Activated B cell treated with CpG ODN at 0.5 μM for 24 hours (primary cell): ENCODE data around the gene CTNNA2. TPM values are rescaled to one million over a fixed set of nuclear protein-coding genes. Genes with fewer than 3 reads are reported as not detected.

Source experiments
- ATAC-seq: fragments of 200-7000 bp; cut with Tn5 transposase; one replicate; pipeline ENCODE4 v1.10.0; 2021; ENCODE audit warnings: low read depth, mild to moderate bottlenecking, moderate library complexity
- CTCF ChIA-PET: fragments of 350-600 bp; sonication (Branson Sonifier 250); formaldehyde crosslinking; loops from one replicate; lab custom pipeline; 2021; ENCODE audit warnings: antibody characterized with exemption; lab: Charles Lee
- POLR2A ChIA-PET: fragments of 350-600 bp; sonication (Branson Sonifier 250); formaldehyde crosslinking; loops from one replicate; lab custom pipeline; 2021; ENCODE audit warnings: antibody characterized with exemption; lab: Charles Lee
- DNase-seq: peaks from one replicate; pipeline ENCODE4 v3.0.0; 2022
- H3K27ac Mint-ChIP-seq: one replicate; pipeline ENCODE4 v1.8.0; 2020; ENCODE audit warnings: mixed read lengths
- H3K27me3 Mint-ChIP-seq: one replicate; pipeline ENCODE4 v1.8.0; 2021; ENCODE audit warnings: mixed read lengths
- H3K36me3 Mint-ChIP-seq: one replicate; pipeline ENCODE4 v1.8.0; 2021; ENCODE audit warnings: low read depth, mixed read lengths
- H3K4me1 Mint-ChIP-seq: one replicate; pipeline ENCODE4 v1.8.0; 2021; ENCODE audit warnings: mixed read lengths
- H3K4me3 Mint-ChIP-seq: one replicate; pipeline ENCODE4 v1.8.0; 2020; ENCODE audit warnings: mild to moderate bottlenecking, mixed read lengths
- H3K9me3 Mint-ChIP-seq: one replicate; pipeline ENCODE4 v1.8.0; 2020; ENCODE audit warnings: mixed read lengths
- CTCF ChIP-seq: fragments of 200-600 bp; IDR thresholded peaks from one replicate; pipeline ENCODE4 v1.8.0; 2022; ENCODE audit warnings: antibody characterized with exemption, mild to moderate bottlenecking
- intact Hi-C: fragments of 100-400 bp; cut with micrococcal nuclease; formaldehyde crosslinking; loops from one replicate; pipeline ENCODE4 v1.15.1; 2024
- total RNA-seq: library from RNA; stranded (reverse); gene quantifications from 2 replicates; pipeline ENCODE4 v1.2.3, GENCODE V29; 2022

CTNNA2 gene
- total RNA-seq, 1 donor from 2014 or later, result not detected

- H3K4me1 Mint-ChIP-seq, result no peaks in the 10 kb centered on the region
- intact Hi-C loops, result no loop called here
- CTCF ChIA-PET, result no interaction called here
- no peak for ATAC-seq
- POLR2A ChIA-PET, result no interaction called here
- DNase-seq, result no peak
- no peak for TF ChIP-seq CTCF
- no peak overlapping the region for H3K27ac Mint-ChIP-seq
- no peak overlapping the region for H3K4me3 Mint-ChIP-seq
- peaks cover 26% of the 10 kb centered on the region for H3K27me3 Mint-ChIP-seq
- H3K9me3 Mint-ChIP-seq, result no peaks in the 10 kb centered on the region
- no peaks in the 10 kb centered on the region for H3K36me3 Mint-ChIP-seq
These were observed 787.5 kb downstream of the CTNNA2 start for GRCh38 chr2:80300346-80300745.

DNA sequence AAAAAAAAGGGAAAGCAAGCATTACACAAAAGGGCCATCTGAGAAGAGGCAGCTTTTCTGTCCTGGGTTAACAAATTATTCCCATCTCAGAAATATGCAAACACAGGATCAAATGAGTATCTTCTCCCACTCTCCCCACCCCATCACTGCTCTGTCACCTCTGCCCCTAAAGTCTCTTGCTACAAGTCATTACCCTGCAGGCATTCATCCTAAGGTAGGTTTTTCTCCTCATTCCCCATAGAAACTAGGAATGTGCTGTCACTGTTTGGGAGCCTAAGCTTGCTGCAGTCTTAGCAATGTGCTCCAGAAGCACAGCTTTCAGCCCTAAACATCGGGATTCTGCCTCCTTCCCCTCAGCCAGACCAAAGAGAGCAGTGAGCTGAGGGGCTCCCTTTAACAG, 788.1 kb downstream of the CTNNA2 start:
- Mint-ChIP-seq H3K36me3 (no peaks in the 10 kb centered on the region), H3K4me3 (no peak overlapping the region), H3K9me3 (no peaks in the 10 kb centered on the region), H3K27ac (no peak overlapping the region), H3K27me3 (peaks cover 31% of the 10 kb centered on the region), H3K4me1 (no peaks in the 10 kb centered on the region)
- ChIA-PET CTCF (no interaction called here), POLR2A (no interaction called here)
- intact Hi-C loops, result no loop called here
- no peak for ATAC-seq
- no peak for DNase-seq
- TF ChIP-seq CTCF, result no peak

DNA sequence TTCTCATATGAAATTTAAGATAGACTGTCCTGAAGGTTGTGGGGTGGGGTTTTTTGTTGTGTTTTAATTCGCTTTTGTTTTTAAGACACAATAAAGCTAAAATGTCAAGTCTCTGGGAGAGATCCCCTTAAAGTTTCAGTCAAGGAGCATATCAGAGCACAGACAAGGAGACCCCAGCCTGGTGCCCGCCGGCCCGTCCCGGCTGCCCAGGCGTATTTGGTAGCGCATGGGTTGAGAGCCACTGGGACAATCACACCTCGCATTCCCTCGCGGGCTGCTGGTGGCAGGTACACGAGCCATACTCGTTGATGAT, 789.1 kb downstream of the CTNNA2 start:
- DNase-seq (no peak), ATAC-seq (no peak)
- Mint-ChIP-seq H3K4me3 (no peak overlapping the region), H3K27me3 (peaks cover 32% of the 10 kb centered on the region), H3K4me1 (no peaks in the 10 kb centered on the region), H3K9me3 (no peaks in the 10 kb centered on the region), H3K36me3 (no peaks in the 10 kb centered on the region), H3K27ac (no peak overlapping the region)
- intact Hi-C loops, result no loop called here
- CTCF ChIA-PET, result no interaction called here
- POLR2A ChIA-PET, result no interaction called here
- TF ChIP-seq CTCF, result no peak

- H3K36me3 Mint-ChIP-seq, result no peaks in the 10 kb centered on the region
- peaks cover 1% of the 10 kb centered on the region for H3K9me3 Mint-ChIP-seq
- no peak for DNase-seq
- ATAC-seq, result no peak
- ChIA-PET POLR2A (no interaction called here), CTCF (no interaction called here)
- no peak overlapping the region for H3K4me3 Mint-ChIP-seq
- no peaks in the 10 kb centered on the region for H3K4me1 Mint-ChIP-seq
- no peak for TF ChIP-seq CTCF
- no peak overlapping the region for H3K27ac Mint-ChIP-seq
- peaks cover 32% of the 10 kb centered on the region for H3K27me3 Mint-ChIP-seq
- intact Hi-C loops, result no loop called here
These were observed 789.6 kb downstream of the CTNNA2 start for GRCh38 chr2:80302314-80303005.

- no peak overlapping the region for H3K4me3 Mint-ChIP-seq
- intact Hi-C loops, result no loop called here
- H3K27me3 Mint-ChIP-seq, result peaks cover 32% of the 10 kb centered on the region
- no peaks in the 10 kb centered on the region for H3K4me1 Mint-ChIP-seq
- ATAC-seq (no peak), DNase-seq (no peak)
- TF ChIP-seq CTCF, result no peak
- peaks cover 2% of the 10 kb centered on the region for H3K9me3 Mint-ChIP-seq
- ChIA-PET CTCF (no interaction called here), POLR2A (no interaction called here)
- no peaks in the 10 kb centered on the region for H3K36me3 Mint-ChIP-seq
- H3K27ac Mint-ChIP-seq, result no peak overlapping the region
These were observed 790.4 kb downstream of the CTNNA2 start for GRCh38 chr2:80303006-80303908.
